ENCODE data around the gene ANXA11. TPM values are rescaled to one million over a fixed set of nuclear protein-coding genes. Genes with fewer than 3 reads are reported as not detected.

ANXA11 gene
- total and polyA plus RNA-seq, 9 of the 15 experiments (the other 6 are each of a cell fraction or from before 2014, with no cell fraction given): 43.6 to 212 (median 109) TPM

DNA sequence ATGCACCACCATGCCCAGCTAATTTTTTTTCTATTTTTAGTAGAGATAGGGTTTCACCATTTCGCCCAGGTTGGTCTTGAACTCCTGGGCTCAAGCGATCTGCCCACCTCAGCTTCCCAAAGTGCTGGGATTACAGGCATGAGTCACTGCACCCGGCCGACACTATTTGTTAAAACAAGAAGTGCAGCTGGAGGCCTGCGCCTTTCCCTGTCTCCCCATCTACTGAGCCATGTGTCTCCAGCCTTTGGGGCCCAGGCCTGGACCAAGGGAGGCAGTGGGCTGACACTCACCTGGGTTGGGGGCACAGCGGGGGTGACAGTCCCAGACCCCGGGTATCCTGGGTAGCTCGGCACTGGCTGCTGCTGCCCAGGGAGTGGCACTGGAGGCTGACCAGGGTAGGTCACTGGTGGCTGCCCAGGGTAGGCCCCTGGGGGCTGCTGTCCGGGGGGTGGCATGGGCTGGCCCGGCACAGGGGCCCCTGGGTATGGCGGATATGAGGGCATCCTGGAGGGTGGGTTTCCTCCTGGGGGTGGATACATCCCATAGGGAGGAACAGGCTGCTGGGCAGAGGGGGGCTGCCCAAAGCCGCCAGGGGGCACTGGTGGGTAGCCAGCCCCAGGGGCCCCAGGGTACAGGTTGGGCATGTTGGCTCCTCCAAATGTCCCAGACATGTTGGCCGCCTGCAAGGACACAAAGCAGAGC lies 36.5 kb downstream of the ANXA11 start (continued):
- TF ChIP-seq, protein P1, sequence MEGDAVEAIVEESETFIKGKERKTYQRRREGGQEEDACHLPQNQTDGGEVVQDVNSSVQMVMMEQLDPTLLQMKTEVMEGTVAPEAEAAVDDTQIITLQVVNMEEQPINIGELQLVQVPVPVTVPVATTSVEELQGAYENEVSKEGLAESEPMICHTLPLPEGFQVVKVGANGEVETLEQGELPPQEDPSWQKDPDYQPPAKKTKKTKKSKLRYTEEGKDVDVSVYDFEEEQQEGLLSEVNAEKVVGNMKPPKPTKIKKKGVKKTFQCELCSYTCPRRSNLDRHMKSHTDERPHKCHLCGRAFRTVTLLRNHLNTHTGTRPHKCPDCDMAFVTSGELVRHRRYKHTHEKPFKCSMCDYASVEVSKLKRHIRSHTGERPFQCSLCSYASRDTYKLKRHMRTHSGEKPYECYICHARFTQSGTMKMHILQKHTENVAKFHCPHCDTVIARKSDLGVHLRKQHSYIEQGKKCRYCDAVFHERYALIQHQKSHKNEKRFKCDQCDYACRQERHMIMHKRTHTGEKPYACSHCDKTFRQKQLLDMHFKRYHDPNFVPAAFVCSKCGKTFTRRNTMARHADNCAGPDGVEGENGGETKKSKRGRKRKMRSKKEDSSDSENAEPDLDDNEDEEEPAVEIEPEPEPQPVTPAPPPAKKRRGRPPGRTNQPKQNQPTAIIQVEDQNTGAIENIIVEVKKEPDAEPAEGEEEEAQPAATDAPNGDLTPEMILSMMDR (IDR thresholded peaks at IDR 0.05 in 2 of 3, conservative IDR thresholded peaks at IDR 0.05 in 1 of 3; ENCODE audit: insufficient read depth in 2 of 3, low read depth in 1 of 3, low read length in 3 of 3): peak; percentile 56 to 61 (median 59)
- TF ChIP-seq ETV1 (tag; conservative IDR thresholded peaks at IDR 0.05; ENCODE audit: low read depth): no peak
- TF ChIP-seq RNF2 (IDR thresholded peaks at IDR 0.05): no peak
- TF ChIP-seq ZNF146 (CRISPR knock-in tag; IDR thresholded peaks at IDR 0.05; ENCODE audit: unreplicated experiment): no peak
- no peak for TF ChIP-seq FIP1L1 (IDR thresholded peaks at IDR 0.05; ENCODE audit: low read depth, low read length, poor library complexity, severe bottlenecking)
- no peak for TF ChIP-seq TAF1 (IDR thresholded peaks at IDR 0.05; ENCODE audit: control insufficient read depth, extremely low read depth, insufficient read depth, low read length, severe bottlenecking)

- Histone ChIP-seq H3K4me3 (no peak overlapping the region), H4K20me1 (replicated peaks; ENCODE audit: control insufficient read depth, insufficient read depth, low read length) (peaks cover 13% of the 10 kb centered on the region; the same call in 1 of the 2 replicates), H3K9me3 (replicated peaks; ENCODE audit: control insufficient read depth, insufficient read depth, low read depth, low read length) (no peaks in the 10 kb centered on the region), H3K79me2 (ENCODE audit: control insufficient read depth, insufficient read depth, low read length) (no peaks in the 10 kb centered on the region), H3K4me1 (replicated peaks in 1 of 2; ENCODE audit: control insufficient read depth in 2 of 2, insufficient read depth in 2 of 2, low read length in 2 of 2) (peaks cover 0 to 17% of the 10 kb centered on the region in 2 experiments; a peak in 3 of 5 replicates), H3K9ac (ENCODE audit: insufficient read depth in 1 of 2, low read depth in 2 of 2, low read length in 2 of 2) (no peak overlapping the region), H3K27me3 (ENCODE audit: control insufficient read depth in 2 of 2, insufficient read depth in 2 of 2, low read length in 2 of 2) (no peaks in the 10 kb centered on the region), H2AFZ (ENCODE audit: low read depth, low read length) (no peak overlapping the region), H3K9me1 (ENCODE audit: control insufficient read depth, insufficient read depth, low read length) (peaks cover 11% of the 10 kb centered on the region), H3K4me2 (ENCODE audit: insufficient read depth, low read length) (no peak overlapping the region), H3K27ac (ENCODE audit: extremely low read depth, low read depth, low read length) (no peak overlapping the region), H3K36me3 (ENCODE audit: control insufficient read depth, insufficient read depth, low read length) (peaks cover 84% of the 10 kb centered on the region)
- FAIRE-seq: no peak
- WGBS (ENCODE audit: insufficient coverage, low coverage, missing lambda C conversion rate): 100% methylated on average over 5 of the region's 7 CpGs
- intact Hi-C loops (cut with micrococcal nuclease): no loop called here
- in situ Hi-C loops (cut with MboI): no loop called here
- no TSS peak for BruUV-seq (replicated peaks)
- no peak for ATAC-seq
- ChIA-PET CTCF (ENCODE audit: low intra/inter-chr PET ratio) (no interaction called here), POLR2A (interaction anchor here (0.6 to 1.2 kb wide), 3 partner anchors 8 to 38 kb away, joined by 3 to 4 read pairs (median 3); no protein-coding TSS in a partner anchor)
- DNase-seq (ENCODE audit: extremely low read depth in 1 of 4, low spot score in 3 of 4): no peak
- TF ChIP-seq HMG20B (CRISPR knock-in tag; IDR thresholded peaks at IDR 0.05) (no peak), ZNF76 (CRISPR knock-in tag; IDR thresholded peaks at IDR 0.05; ENCODE audit: borderline replicate concordance) (no peak), CBX8 (IDR thresholded peaks at IDR 0.05; ENCODE audit: borderline replicate concordance, extremely low read depth, low read depth, low read length, poor library complexity, severe bottlenecking) (no peak), ARID2 (IDR thresholded peaks at IDR 0.05) (no peak), KLF13 (tag; IDR thresholded peaks at IDR 0.05; ENCODE audit: borderline replicate concordance, low read depth) (no peak)
- TF ChIP-seq, protein P2, sequence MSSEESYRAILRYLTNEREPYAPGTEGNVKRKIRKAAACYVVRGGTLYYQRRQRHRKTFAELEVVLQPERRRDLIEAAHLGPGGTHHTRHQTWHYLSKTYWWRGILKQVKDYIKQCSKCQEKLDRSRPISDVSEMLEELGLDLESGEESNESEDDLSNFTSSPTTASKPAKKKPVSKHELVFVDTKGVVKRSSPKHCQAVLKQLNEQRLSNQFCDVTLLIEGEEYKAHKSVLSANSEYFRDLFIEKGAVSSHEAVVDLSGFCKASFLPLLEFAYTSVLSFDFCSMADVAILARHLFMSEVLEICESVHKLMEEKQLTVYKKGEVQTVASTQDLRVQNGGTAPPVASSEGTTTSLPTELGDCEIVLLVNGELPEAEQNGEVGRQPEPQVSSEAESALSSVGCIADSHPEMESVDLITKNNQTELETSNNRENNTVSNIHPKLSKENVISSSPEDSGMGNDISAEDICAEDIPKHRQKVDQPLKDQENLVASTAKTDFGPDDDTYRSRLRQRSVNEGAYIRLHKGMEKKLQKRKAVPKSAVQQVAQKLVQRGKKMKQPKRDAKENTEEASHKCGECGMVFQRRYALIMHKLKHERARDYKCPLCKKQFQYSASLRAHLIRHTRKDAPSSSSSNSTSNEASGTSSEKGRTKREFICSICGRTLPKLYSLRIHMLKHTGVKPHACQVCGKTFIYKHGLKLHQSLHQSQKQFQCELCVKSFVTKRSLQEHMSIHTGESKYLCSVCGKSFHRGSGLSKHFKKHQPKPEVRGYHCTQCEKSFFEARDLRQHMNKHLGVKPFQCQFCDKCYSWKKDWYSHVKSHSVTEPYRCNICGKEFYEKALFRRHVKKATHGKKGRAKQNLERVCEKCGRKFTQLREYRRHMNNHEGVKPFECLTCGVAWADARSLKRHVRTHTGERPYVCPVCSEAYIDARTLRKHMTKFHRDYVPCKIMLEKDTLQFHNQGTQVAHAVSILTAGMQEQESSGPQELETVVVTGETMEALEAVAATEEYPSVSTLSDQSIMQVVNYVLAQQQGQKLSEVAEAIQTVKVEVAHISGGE (CRISPR knock-in tag; IDR thresholded peaks at IDR 0.05): no peak
Observed at GRCh38 chr10:80168162-80168511, 37.2 kb downstream of the ANXA11 start.

Data from K562 (cell line).